HG03571 (cell line): ENCODE results near the gene SRSF4.
"Not testable (repeated sequence)": the region's sequence is repeated elsewhere in the genome, so short reads cannot be mapped to it uniquely, and the experiment has no call there.

Source experiments
- ATAC-seq: cut with Tn5 transposase; IDR thresholded peaks from one replicate; pipeline ENCODE4 v1.9.1; 2021; ENCODE audit not compliant: unreplicated experiment

SRSF4 gene

DNA sequence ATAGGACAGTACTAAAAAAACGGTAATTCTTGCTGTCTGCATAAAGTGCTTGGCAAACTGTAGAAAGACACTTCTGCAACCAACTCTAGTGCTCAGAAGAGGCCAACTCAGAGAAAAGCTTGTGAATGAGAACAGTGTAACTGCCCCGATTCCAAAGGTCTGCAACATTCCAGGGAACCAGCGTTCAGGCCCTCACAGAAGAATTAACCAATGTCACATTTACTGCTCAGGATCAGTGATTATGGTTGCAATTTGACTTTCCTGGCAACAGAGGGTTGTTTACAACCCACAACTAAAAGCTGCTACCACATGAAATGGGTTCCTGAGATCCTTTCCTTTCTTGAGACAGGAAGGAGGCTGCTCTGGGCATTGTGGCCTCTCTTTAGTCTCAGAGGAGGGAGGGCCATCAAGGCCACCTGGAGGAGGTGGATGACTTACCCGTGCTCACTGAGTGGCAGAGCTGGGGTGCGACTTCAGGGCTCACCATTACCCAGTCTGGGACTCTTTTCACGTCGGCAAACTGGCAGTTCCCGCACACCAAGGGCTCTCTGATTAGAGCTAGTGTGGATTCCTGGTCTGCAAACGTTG lies 15.3 kb downstream of the SRSF4 start:
- no peak for ATAC-seq

DNA sequence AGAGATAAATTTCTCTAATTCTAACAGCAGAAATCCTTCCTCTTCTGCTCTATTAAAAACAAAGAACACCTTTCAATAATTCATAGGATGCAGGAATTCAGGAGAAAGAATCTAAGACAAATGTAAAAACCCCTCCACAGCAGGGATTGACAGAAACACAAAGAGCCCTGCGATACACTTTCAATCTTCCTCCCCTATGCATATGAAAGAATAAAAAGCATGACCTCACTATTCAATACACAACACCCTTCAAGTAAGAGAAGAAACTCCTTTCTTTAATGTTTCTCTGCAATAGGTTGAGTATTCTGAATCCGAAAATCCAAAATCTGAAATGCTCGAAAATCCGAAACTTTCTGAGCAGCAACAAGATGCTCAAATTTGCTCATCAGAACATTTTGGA lies 17.1 kb downstream of the SRSF4 start:
- no peak for ATAC-seq

DNA sequence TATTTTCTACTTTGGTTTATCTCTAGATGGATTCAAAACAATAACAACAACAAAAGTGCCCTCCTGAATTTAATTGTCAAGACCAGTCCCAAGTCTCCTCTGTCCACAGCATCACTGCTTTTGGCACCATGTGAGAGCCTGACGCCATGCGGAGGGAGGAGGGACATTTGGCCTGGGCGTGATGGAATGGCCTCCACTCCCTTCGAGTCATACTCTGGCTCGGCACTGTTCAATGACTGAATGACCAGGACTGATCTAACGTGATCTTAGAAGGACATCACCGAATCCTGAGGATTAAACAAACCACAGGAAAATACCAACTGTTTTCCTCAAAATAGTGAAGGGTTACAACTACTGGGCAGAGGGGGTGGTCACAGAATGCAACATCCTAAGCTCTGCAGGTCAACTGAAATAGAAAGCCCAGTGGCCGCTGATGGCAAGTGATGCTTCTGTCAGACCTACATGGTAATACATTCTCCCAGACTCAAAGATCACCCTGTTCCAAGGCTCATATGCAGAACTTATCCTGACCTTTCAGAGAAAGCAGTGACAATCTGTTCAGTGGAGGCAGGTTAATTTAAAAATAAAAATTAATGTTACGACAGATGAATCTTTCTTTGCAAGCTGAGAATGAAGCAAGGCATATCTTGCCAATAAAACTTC lies 19.1 kb downstream of the SRSF4 start:
- no peak for ATAC-seq

DNA sequence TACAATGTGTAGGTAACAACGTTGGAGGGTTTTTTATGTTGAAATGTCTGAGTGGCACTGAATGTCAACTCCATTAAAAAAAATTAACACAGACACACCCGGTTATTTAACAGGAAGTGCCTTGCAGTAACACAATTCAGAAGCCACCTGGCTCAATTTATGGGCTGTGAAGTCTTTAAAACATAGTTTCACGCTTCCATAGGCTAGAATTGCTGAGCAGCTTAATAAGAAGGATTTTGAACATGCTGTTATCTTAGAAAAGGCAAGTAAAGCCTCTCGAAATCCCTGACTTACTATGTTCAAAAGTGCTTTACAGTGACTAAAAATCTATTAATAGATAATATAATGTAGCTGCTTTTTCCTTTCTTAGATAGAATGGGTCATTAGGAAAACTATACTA lies 19.7 kb downstream of the SRSF4 start:
- ATAC-seq, result no peak

DNA sequence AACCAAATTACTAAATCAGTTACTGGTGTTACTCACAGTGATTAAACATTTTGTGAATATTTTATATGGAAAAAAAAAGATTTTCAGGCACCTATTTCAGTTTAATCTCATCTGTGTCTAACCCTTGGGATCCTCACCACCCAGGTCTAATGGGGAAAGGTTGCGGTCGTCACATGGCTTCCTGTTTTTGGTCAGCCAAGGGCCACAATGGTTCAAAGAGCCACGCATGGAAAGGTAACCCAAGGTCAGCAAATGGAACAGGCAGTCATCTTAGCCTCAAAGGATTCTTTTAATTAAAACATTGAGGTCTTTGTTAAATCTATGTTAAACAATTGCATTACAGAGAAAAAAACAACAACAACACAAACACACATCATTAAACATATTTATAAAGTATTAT lies 21.9 kb downstream of the SRSF4 start:
- ATAC-seq, result no peak

DNA sequence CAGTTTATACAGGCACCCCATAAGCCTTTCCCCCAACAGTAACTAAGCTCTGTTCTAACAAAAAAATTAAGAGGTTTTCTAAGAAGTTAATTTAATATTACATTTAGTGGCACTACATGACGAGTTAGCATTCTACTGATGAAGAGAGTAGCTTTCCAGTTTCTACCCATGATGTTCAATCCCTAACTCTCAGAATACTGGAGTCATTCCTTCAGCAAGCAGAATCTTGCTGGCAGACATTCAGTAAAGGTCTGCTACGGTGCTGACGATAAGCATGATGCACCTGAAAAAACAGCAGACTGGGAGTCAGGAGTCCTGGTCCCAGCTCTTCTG lies 24.5 kb downstream of the SRSF4 start:
- ATAC-seq, result no peak

DNA sequence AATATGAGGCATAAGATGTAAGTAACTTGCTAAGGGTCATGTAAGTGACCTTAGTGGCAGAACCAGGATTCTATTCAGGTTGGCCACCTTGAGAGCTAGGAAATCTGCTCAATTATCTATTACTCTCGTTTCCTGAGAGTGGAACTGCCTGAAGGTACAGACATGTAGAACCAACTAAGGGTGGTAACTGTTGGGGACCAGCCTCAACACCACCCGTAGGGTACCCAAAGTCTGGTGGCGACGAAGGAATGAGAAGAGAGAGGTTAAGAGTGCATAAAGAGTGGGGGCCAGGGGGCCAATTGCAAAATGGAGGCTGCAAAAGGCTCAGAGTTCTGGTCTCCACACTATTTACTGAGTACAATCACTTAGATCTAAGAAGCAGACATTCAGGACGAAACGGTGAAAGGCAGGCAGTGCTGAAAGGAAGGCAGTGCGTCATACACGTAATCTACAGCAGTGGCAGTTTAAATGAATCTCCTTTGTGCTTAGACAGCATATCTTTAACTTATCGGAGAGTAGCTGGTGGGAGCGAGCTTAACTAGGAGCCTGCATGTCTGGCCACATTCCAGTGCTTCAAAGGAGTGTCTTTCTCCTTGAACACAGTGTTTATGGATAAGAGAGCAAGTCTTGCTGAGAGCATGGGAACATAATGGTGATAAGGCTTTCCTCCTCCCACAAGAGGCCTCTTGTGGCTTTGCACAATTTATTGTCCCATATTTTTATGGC lies 25.0 kb downstream of the SRSF4 start:
- ATAC-seq, result no peak

DNA sequence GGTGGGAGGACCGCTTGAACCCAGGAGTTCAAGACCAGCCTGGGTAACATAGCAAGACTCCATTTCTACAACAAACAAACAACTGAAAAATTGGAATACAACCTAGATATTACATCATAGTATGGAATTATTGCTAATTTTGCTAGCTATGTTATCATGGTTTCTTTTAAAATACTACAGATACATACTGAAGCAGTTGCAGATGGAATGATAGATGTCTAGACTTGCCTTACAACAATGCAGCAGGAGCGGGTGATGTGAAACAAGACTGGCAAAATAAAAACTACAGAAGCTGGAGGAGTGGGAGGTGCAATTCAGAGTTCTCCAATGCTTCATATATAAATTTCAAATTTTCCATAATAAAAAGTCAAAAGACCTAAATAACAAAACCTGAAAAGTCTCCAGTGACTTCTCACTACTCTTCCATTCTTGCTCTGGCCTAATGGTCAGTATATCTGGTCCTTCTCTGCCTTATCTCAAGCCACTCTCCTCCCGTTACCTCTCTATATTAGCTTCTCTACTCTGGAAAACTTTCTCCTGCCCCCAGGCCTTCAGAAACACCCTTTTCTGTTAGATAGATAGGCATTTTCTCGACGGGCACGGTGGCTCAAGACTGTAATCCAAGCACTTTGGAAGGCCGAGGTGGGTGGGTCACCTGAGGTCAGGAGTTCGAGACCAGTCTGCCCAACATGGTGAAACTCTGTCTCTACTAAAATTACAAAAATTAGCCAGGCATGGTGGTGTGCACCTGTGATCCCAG lies 29.5 kb downstream of the SRSF4 start:
- no peak for ATAC-seq

DNA sequence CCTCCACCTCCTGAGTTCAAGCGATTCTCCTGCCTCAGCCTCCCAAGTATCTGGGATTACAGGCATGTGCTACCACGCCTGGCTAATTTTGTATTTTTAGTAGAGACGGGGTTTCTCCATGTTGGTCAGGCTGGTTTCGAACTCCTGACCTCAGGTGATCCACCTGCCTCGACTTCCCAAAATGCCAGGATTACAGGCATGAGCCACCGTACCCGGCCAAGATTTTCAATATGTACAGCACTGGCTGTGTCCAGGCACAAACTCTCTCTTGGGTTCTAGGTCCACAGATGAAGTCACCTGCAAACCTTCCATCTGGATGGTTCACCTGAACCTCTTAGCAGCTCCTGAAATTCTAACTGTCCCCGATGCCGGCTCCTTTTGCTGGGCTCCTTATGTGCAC lies 31.4 kb downstream of the SRSF4 start:
- ATAC-seq, result not testable (repeated sequence)

DNA sequence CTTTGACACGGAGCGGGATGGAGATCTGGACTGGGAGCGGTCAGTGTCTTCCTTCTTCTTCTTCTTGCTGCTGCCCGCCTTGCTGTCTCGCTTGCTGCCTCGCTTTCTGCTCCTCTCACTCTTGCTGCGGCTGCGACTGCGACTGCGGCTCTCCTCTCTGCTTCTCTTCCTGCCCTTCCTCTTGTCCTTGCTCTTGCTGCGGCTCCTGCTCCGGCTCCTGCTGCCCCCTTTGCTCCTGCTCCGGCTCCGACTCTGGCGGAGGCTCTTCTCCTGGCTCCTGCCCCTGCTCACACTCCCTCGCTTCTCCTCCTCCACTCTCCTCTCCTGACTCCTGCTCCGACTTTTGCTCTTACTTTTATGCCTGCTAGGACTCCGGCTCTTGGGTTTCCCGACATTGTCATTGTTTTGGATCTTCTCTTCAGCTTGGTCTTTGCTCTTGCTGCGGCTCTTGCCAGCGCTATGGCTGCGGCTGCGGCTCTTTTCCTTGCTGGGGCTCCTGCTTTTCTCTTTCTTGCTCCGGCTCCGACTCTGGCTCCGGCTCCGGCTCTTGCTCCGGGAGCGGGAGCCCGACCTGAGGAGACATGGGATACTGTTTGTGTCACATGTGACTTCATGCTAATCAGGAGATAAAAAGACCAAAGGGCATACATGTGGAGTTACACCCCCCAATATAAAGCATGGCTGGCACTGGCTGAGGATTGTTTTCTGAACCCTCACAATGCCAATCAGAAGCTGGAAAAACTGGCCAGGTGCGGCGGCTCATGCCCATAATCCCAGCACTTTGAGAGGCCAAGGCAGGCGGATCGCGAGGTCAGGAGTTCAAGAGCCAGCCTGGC lies 32.8 kb downstream of the SRSF4 start:
- ATAC-seq, result no peak

DNA sequence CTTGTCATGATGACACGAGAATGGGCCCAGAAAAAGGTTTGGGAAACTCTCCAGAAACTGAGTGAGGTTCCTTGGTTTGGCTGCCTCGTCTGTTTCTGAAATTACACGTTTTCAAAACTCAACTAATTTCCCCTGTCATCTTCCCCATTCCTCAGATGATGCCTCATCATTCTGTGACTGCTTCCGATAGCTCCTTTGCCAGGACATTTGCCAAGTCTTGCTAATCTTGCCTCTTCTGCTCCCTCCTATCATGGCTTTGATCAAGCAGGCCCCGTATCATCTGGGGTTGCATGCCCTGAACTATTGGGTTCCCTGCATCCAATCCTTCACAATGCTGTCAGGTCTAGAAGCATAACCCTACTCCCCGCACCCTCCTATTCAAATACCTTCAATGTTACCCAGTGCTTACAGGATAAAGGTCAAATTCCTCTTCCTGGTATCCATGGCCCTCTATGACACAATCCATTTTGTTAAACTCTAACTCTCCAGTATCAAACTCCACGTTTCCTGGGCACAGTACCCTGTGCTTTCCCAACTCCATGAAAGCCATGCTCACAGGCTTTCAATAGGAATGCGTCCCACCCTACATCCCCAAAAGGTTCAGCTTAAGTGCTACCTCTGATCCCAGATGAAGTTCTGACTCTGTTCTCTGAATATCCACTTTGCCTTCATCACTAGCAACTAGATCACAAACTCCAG lies 35.8 kb downstream of the SRSF4 start:
- ATAC-seq, result no peak

DNA sequence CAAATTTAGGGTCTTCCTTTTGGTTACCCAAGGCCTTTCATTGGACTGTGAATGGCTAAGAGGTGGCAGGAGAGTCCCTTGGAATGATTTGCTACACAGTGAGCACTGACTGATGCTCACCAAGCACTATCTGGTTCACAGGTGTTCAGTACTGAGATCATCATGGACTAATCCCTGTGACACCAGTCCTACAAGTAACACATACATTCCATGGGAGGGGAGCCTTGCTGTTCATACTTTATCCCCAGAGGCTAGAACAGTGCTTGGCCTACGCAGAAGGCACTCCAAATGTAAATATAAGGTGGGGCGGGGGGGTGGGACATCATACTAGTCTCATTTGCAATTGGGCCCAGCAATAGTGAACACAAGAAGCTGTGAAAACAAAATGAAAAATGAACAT lies 37.5 kb downstream of the SRSF4 start:
- ATAC-seq, result no peak

DNA sequence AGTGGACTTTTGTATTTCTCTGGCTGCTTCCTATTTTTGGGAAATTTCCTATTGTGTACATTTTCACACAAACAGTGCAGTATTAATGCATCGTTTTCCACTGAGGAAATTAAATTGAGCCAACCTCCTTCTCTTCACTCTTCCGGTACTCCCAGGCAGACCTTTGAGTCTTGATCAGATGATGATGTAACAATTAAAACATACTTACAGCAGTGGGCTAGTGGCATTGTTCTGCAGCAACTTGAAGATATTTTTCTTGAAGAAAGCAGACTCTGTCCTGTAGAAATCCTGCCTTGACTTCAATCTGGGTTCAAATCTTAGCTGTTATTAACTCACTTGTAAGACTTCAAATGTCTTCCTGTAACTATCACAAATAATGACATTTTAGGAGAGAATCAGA lies 39.0 kb downstream of the SRSF4 start:
- ATAC-seq, result no peak

DNA sequence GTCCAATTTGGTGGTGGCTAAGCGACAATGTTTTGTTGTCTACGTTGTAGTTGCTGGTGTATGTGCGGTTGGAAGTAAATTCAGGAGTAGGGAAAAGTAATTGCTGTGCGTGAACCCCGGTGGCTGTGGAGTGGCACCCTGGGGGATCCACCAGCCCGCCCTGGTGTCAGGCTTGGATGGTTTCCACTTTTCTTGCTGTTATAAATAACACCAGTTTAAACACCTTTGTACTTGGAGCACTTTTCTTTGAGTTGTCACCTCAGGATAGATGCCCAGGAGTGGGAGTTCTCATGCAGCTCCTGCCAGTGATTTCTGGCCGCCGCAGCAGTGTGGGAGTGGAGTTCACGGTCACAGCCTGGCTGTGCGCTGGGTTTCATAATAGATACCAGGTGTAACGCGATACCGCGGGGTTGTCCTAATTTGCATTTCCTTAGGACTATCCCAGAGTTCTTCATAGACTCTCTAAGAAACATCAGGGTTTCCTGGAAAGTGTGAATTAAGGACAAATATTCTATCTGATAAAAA lies 45.2 kb downstream of the SRSF4 start:
- ATAC-seq, result no peak

DNA sequence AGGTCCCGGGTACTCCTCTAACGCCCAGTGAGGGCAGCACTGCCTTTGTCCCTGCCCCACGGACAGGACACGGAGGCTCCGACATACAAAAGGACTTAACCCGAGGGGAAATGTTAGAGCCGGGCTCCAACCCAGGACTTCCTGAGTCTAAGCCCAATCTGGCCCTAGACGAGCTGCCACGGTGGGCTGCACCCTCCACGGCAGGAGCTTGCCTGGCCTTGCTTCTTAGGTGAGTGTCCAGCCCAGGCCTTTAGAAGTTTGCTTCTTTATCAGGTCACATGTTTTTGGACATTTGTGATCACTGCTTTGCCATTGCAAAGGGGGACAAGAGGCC lies 47.0 kb downstream of the SRSF4 start:
- ATAC-seq, result no peak

DNA sequence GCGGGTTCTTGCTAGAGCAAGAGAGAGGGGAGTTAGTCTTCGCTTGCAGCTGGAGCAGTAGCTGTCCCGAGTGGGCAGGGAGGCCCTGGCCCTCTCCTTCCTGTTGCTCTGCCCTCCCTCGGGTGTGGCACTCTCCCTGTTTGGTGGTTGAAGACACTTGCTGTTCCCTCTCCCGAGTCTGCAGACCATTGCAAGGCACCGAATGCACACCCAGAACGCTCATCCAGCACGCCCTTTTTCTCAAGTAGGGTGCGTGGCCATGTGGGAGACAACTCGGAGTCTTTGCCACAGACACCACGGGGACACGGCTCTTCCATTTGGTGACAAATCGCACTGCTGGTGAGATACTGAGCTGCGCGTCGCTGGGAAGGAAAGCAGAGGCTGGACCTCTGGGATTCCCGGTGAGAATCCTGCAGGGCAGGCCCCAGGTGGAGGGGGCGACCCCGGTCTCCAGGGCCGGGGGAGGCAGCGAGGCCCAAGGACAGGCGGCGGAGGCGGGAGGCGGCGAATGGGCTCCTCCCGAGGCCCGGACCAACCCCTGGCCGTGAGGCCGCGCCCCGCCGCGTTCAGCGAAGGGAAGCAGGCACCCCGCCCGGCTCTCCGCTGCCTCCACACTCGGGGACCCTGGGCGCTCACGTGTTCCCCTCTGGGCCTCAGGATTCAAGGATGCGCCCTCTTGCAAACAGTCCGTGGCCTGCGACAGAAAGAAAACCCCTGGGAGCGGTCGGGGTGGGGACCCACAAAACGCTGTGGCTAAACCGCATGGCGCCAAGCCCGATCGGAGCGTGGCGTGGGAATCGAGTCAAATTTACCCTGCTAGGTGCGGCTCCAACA lies 47.6 kb downstream of the SRSF4 start:
- ATAC-seq, result no peak

DNA sequence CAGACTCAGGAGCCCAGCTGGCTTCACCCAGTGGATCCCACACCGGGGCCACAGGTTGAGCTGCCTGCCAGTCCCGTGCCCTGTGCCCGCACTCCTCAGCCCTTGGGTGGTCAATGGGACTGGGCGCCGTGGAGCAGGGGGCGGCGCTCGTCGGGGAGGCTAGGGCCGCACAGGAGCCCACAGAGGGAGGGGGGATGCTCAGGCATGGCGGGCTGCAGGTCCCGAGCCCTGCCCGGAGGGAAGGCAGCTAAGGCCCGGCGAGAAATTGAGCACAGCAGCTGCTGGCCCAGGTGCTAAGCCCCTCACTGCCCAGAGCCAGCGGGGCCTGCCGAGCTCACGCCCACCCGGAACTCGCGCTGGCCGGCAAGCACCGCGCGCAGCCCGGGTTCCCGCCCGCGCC lies 50.6 kb downstream of the SRSF4 start:
- ATAC-seq, result not testable (repeated sequence)

DNA sequence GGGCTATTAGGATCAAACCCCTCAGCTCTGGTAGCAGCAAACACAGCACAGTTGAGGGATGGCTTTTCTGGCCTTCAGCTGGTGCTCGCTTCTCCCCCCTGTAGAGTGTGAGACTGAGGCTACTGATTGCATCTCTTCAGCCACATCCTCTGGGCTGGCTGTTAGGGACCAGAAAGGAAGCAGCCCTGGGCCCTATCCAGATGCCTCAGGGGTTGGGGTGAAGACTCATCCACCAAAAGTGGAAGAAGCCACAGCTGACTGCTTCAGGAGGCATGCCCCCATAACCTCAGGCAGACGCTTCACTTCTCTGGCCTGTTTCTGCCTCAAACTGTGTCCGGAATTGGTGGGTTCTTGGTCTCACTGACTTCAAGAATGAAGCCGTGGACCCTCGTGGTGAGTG lies 51.8 kb downstream of the SRSF4 start:
- ATAC-seq, result no peak

DNA sequence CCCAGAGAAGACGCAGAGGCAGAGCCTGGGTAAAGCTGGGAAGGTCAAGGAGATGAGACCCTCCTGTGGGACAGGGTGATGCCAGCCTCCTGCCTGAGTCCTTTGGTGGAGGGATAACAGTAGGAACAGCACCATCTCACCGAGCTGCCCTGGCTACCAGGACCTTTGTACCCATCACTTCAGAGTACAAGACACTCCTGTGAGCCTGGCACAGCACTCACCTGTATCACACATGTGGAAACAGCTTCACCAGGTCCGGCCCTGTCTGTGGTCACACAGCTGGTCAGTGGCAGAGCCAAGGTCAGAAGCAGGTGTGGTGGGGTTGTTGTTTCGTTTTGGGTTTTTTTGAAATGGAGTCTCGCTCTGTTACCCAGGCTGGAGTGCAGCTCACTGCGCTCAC lies 53.0 kb downstream of the SRSF4 start:
- ATAC-seq, result no peak
